DMS 273 (cell line): ENCODE results near the gene DNAJC1.

Experiments used
- DNase-seq: peaks from one replicate; lab custom pipeline; 2025; ENCODE audit not compliant: unreplicated experiment; lab: John Stamatoyannopoulos, UW

DNAJC1 gene

DNA sequence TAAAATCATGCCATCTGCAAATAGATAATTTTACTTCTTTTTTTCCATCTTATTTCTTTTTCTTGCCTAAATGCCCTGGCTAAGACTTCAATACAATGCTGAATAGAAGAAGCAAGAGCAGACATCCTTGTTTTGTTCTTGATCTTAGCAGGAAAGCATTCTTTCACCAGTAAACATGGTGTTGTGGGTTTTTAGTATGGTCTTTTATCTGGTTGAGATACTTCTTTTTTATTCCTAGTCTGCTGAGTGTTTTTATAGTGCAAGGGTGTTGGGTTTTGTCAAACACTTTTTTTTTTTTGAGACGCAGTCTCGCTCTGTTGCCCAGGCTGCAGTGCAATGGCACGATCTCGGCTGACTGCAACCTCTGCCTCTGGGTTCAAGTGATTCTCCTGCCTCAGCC lies 232.3 kb downstream of the DNAJC1 start:
- no peak for DNase-seq

DNA sequence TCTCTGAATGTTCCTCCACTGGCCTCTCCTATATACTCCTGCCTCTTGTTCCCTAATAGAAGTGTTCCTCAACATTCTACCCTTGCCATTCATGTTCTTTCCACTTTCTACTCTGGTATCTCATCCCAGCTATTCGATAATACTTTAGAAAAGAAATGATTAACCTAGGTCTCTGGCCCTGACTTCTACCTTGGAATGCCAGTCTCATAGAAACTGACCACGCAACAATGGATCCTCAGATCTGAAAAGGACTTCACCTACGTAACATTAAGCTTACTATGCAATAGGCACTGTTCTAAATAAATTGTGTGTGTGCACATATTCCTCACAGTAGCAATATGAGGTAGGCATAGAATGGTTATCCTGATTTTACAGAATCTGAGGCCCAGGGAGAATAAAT lies 234.5 kb downstream of the DNAJC1 start:
- DNase-seq = no peak

DNA sequence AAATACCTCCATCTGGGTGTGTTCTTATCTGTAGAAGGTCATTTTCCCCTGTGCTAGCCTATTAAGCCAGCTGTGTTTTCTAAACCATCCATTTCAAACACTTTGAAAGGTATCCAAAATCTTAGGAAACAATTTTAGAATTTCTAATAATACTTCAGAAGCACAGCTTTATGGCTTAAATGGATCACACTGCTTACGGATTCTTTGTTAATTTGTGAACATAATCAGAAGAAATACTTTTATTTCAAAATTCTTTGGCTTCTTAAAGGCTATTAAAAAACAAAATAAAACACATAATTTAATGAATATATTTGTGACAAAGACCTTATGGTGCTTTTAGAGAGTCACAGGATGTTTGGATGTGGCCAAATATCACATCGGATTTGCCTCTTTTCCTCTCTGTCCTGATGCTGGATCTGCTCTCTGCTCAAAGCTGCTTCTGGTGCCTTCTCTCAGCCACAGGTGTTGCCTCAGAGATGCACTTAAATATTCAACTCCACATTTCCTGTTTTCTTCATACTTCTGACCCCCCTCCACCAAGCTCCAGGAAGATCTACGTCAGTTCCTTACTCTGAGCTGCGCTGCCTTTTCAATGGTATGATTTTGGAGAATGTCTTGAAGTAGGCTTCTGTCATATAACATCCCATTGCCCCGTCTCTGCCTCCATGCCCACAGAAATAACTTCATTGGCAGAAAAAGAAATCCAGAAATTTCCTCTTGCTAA lies 238.9 kb downstream of the DNAJC1 start:
- no peak for DNase-seq

GRCh38 chr10:21760332-21760731 lies 243.2 kb downstream of the DNAJC1 start:
- no peak for DNase-seq

DNA sequence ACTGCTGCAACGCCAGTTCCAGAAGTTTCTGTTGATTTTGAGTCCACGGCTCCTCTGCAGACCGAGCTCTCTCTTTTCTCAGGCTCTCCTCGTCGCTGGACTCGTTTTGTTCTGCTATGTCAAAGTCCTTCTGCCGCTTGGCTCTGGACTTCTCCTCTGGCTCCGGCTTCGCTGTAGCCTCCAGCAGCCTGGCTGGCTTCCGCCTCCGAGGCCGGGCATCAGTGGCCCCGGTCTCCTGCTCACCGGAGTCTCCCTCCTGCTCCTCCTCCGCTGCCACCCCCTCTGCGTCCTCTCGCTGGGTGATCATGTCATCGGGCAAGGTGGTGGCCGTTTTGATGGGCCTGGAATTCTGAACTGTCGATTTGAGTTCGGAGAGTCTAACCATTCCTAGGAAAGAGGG lies 244.3 kb downstream of the DNAJC1 start:
- no peak for DNase-seq

- DNase-seq = no peak
These were observed 244.8 kb downstream of the DNAJC1 start for GRCh38 chr10:21758696-21759095.

DNA sequence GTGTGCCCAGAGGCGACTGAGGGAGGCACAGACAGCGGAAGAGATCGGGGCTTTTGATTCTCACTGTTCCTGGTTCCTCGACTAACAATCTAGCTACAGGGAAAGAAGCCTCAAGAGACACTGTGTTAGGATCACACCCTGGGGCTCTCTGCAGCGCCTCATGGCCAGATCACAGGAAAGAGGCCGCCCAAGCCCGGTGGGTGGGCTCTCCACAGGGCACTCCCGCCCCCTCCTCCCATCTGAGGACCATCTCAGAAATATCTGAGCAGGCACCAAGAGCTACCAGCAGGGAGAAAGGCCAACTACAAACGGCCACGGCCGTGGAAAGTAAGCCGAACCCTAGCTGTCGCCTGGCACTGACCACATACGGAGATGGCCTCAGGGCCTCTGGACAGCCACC lies 245.3 kb downstream of the DNAJC1 start:
- no peak for DNase-seq

GRCh38 chr10:21757185-21757901 lies 246.2 kb downstream of the DNAJC1 start:
- no peak for DNase-seq

GRCh38 chr10:21756707-21757106 lies 246.8 kb downstream of the DNAJC1 start:
- DNase-seq = no peak

DNA sequence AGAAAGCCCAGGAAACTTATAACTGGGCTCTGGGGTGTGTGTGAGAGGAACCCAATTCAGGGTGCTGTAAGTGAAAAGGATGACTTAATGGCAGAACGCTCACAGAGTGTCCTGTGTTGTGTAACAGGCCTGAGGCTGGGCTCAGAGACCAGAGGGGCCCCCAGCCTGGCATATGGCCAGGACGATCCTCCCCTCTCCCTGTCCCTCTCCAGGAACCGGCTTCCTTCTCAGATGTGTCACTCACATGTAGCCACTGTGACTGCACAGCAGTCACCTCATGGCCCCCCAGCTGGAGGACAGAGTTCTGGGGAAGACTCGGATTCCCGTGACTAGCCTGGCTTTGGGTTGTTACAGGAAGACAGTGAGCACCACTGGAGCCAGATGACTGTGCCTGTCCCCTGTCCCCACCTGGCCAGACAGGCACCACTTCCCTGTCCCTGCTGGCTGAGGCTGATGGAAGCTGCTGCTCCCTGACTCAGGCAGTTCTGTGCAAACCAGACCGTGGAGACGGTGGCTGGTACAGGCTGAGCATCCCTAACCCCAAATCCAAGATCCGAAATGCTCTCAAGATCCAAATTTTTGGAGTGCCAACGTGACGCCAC lies 249.0 kb downstream of the DNAJC1 start:
- no peak for DNase-seq

DNA sequence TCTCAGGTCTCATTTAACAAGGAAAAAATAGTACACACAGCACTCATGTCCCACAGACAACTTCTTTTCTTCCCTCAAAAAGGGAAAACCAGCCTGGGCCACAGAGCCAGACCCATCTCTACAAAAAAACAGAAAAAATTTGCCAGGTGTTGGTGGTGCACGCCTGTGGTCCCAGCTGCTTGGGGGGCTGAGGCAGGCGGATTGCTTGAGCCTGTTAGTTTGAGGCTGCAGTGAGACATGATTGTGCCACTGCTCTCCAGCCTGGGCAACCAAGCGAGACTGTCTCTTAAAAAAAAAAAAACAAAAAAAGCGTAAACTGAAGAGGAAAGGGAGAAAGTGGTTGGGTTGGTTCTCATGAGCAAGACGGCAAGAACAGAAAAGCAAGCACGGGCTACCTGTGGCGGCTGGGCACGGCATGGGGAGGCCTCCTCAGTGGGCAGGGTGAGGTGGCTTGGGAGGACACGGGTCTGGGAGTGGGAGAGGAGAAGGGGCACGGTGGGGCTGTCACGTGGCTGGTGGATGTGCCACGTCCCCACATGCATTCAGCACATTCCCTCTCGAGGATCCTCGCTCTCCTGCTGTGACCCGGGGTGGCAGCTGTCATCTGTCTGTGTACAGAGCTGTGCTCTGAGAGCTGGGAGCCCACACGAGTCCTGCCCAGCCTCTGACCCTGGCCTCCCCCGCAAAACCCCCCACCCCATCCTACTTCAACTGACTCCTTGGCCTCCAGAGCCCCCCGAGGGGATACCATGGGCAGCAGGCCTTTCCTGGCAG lies 249.8 kb downstream of the DNAJC1 start:
- DNase-seq = no peak

- no peak for DNase-seq
These were observed 251.9 kb downstream of the DNAJC1 start for GRCh38 chr10:21751341-21752310.

DNA sequence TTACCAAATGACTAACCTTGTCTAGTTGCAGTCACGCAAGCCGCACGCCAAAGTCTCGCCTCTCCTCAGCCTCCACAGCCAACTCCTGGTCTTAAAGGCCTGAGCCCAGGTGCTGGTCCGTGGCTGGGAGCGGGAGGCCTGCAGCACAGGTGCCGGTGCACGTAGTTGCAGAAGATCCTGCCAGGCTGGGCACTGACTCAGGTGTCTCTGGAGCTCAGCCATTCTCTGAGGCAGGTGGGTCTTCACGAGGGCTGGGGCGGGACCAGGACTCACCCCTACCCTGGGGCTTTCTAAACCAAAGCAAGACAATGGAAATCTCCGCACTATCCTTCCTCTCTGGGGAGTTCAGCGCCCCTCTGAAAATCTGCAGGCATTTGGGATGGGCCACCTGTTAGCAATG lies 253.1 kb downstream of the DNAJC1 start:
- no peak for DNase-seq

- no peak for DNase-seq
These were observed 253.7 kb downstream of the DNAJC1 start for GRCh38 chr10:21749788-21750187.

GRCh38 chr10:21747809-21748208 lies 255.7 kb downstream of the DNAJC1 start:
- DNase-seq = no peak

DNA sequence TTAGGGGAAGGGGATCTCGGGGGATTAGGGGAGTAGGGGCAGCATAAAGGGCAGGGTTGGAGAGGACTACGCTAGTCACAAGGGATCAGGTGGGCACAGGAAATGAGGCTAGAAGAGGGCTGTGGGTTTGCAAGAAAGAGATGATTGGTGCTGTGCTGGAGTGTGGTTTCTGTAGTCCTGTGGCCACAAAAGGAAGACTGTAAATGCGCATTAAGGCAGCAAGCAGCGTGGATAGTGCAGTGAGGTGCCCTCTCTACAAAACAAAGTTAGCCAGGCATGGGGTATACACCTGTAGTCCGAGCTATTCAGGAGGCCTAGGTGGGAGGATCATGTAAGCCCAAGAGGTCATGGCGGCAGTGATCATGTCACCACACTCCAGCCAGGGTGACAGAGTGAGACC lies 257.4 kb downstream of the DNAJC1 start:
- no peak for DNase-seq

GRCh38 chr10:21744223-21744622 lies 259.3 kb downstream of the DNAJC1 start:
- no peak for DNase-seq

DNA sequence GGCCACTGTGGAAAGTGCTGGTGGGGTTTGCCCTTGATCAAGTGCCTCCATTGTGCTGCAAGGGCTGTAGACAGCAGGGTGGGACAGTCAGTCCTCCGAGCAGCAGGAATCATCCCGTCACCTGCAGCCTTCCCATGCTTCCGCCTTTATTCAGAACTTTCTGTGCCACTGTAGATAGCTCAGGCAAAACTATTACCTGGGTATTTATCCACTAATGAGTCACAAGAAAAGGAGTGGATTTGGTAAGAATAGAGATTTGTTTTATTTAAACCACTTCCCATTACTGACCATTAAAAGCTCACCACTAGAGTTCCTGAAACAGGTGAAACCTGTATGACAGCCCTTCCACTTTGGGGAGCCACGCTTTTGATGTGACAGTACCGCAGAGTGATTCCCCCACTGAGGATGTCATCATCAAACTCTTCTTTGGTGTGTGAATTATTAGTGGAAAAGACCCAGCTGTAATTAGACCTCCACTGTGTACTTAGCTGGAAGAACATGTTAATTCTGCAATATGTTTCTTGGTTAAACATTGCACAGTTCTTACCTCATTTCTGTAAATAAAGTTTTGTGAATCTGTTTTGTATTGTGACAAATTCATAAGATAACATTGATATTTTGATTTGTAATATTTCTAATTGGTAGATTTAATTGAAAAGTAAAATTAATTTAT lies 260.7 kb downstream of the DNAJC1 start:
- DNase-seq = no peak

DNA sequence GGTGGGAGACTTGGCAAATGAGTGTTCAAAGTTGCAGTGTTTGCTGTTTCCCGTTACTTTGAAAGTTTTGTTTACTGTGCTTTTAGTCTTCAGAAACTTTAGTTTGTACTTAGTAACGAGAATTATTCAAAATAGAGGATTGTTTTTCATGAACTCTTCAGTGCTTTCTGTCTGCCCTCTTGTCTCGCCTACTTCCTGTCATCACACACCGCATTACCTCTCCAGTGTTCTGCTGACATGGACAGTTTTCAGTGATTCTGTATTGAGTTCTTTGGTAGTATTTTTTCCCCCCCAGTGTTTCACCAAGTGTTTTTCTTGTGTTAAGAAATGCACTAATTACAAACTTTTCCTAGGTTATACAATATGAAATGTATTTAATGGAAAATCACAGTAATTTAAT lies 262.5 kb downstream of the DNAJC1 start:
- no peak for DNase-seq

- no peak for DNase-seq
These were observed 266.4 kb downstream of the DNAJC1 start for GRCh38 chr10:21737106-21737505.
